COLO668 (cell line): Measurements from ENCODE around the gene IL1RAPL1.

ENCODE experiments used
- DNase-seq: peaks from one replicate; lab custom pipeline; 2025; ENCODE audit not compliant: unreplicated experiment; lab: John Stamatoyannopoulos, UW

The IL1RAPL1 gene

DNA sequence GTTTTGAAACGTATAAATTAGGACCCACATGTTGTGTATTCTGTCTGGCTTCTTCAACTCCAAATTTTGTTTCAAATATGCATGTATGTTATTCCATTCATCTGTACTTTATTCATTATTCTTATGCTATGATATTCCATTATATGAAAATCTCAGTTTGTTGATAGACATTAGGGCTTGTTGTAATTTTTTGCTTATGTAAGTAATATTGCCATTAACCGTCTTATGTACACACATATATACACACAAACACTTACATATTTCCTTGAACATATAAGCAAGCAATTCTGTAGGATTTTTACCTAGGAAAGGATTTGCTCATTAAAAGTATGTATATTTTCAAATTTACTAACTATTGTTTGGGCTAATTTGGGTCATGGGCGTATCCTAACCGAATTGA is 820.1 kb downstream of the IL1RAPL1 start:
- no peak for DNase-seq

DNA sequence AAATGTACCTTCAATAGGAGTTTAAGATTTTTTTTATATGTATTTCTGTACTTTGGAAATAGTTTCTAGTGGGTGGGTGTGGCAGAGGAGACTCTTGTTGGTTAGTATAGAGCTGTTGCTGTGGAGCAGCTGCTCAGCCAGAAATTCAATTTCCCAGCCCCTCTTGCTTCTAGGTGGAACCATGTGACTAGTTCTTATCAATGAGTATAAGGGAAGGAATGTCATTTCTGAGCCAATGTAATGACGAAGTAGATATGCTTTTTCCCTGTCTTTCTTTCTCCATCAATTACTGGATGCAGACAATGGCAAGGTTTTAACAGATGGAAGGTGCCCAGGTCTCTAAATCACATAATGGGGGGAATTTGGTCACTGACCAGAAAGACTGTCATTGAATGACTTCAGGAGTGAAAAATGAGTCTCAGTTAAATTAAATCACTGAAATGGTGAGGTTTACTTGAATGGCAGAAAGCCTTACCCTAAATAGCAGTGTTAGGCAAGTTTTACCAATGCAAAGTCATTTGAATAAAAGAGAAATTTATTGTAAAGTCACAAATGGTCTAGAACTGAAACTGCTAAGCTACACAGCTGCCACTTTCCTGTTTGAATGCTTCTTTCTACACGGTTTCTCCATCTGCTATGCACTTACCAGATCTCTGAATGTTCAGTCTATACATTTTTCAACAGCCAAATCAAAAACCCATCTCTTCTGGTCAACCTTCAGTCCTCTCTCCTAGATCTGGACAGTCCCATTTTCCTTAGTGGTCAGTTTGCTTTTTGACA is 832.7 kb downstream of the IL1RAPL1 start:
- DNase-seq: no peak

DNA sequence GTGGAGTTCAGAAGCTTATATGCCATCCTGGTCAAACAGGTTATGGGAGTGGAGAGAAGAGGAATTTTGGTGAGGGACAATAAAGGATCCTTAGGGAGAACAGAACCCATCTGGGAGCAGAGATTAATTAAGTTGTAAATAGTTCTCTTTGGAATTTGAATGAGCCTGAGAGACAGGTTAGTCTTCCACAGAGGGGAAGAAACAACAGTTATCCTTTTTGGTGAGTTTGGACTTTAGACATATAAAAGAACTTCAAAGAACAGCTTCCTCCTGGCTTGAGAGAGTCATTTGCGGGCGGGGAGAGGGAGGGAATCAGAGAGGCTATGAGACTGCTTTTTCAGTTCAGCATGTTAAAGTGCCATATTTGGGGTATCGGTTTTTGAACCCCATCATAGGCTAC is 834.8 kb downstream of the IL1RAPL1 start:
- no peak for DNase-seq

DNA sequence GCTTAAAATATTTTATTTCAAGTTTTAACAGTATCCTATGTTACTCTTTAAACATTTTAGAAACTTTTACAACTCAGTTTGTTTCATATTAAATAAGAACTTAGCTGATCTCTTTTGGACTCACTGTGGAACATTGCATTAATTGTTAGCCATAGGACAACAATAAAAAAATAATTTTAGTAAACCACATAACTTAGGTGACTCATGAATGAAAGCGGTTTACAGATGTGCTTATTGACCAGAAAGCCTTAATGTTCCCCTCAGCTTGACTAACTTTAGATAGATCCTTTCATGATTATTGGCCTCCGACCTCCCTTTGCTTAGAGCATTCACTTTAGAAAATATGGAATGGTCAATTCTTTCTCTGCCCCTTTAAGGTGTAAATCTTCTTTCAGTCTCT is 844.6 kb downstream of the IL1RAPL1 start:
- DNase-seq: no peak

DNA sequence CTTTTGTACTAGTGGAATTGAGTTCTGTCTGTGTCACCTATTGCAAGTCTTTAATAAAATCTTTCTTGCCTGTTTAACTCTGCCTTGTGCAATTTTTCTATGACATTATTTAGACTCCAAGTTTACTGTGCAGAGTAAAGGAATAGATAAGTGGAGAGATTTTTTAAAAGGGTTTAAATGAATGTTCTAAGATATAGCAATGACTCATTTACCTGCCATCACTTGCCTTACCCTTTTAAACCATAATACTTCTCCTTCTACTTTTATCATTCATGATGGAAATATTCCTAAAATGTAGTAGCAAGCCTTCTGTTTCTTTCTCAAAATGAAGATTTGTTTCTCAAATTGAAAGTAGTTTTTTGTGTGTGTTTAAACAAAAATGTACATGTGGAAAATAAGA is 845.3 kb downstream of the IL1RAPL1 start:
- DNase-seq: no peak

DNA sequence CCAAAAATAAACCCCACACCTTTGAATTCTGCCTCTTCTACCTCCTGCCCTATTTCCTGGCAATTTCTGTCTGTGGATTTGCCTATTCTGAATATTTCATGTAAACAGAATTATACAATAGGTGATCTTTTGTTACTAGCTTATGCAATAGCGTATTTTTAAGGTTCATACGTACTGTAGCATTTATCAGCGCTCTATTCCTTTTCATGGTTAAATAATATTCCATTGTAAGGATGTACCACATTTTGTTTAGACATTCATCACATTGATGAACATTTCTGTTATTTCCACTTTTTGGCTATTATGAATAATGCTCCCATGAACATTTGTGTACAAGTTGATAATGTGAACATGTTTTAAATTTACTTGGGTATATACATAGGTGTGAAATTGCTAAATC is 847.7 kb downstream of the IL1RAPL1 start:
- DNase-seq: no peak

DNA sequence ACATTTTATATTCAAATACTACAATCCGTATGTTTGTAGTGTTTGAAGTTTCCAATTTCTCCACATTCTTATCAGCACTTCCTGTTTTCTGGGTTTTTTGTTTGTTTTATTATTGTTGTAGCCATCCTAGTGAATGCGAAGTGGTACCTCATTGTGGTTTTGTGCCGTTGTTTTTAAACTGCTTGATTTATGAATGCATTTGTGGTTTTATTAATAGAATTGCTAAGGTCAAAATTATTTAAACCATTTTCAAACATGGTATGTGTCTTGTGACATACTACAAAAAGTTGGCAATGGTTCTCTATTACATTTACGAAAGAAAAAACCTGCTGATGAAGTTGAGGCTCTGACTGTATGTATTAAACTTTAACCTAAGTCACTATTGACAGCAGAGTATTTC is 848.1 kb downstream of the IL1RAPL1 start:
- no peak for DNase-seq

DNA sequence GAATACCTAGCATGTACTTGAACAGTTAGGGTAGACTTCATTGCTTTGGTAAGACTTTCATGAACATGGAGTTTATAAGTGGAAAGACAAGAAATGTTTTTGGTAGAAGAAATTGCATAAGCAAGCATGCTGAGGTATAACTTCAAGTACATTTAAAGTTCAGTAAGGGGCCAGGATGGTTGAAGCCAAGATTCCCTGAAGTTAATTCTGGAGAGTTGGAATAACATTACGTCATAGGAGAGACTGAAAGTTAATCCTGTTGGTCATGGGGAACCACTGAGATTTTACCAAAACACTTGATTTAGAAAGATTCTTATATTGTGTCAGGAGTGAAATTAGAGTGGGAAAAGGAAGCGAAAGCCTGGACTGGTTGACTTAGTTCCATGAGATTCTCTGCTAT is 860.6 kb downstream of the IL1RAPL1 start:
- DNase-seq: no peak

DNA sequence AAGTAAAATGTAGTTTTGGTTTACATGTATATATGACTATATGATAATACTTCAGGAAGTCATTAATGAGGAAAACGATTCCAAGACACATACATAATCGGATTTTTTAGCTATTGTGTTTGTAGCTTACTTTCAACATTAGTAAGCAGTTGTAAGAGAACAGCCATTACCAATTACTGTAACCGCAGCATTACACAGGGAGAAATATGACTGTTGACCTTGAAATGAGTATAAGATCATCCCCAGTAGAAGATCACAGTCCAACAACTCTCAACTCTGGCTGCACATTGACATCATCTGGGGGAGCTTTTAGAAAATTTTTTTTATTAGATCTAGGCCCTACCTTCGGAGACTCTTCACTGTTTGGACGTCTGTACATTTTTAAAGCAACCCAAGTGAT is 866.1 kb downstream of the IL1RAPL1 start:
- no peak for DNase-seq

DNA sequence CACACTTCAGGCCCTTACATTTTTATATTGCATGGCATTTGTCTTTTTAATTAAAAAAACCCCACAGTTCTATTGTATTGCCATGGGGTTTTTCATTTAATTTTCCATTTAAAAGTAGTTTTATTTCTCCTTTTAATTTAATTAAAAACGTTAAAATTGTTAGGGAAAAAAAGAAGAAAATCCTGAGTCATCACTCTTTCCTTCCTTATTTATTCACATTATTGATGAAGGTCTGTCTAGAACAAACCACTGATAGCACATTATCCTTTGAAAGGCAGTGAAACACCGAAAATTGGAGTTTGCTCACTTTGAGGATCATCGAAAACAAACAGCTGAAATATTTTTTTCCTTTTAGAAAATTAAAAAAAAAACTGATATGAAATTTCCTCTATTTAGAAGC is 868.5 kb downstream of the IL1RAPL1 start:
- no peak for DNase-seq

DNA sequence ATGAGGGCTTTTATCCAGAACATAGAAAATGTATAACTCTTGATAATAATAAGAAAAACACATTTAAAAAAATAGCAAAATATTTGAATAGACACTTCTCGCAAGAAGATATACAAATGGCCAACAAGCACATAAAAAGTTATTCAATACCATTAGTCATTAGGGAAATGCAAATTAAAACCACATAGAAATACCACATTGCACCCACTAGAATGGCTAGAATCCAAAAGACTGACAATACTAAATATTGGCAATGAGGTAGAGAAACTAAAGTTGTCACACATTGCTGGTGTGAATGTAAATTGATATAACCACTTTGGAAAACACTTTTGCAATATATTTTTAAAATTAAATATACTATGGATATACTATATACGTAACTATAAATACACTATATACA is 873.8 kb downstream of the IL1RAPL1 start:
- DNase-seq: no peak

DNA sequence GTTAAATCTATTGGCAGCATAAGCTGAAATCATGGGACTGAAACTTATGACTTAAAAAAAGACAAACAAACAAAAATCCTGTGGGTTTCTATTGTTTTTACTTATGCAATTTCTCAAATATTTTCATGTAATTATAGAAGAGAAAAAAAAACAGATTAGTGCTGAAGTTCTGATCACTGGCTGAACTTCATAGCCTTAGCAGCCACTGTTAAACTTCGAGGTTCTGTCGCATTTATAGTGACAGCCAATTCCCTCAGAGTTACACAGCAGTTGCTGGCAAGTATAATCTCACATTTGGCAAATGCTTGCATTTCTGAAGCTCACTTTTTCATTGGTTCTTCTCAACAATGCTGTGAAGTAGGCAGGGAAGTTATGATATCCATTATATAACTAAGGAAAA is 879.2 kb downstream of the IL1RAPL1 start:
- no peak for DNase-seq

DNA sequence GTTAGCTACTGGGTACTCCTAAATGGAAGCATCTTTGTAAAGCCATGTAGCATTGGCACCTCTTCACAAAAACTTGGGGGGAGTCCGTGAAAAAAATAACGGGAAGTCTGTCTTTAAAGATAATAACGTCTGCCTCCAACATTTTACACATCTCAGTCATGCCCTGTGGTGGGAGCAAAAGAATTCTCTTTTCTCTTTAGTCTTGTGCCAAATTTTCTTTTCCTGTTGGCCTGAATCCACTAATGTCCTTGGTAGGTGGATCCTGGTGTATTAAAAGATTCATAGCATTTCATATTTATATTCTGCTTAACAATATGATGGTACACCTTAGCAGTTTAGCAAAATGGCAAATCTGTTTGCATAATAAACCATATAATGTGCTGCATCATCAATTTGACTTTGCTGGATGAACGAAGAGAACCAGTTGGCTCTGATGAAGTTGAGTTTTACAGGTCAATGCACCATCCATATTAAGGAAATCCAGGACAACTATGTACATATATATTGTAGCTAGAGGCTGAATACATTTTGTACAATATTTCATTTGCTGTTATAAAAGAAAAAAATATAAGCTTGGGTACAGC is 881.8 kb downstream of the IL1RAPL1 start:
- no peak for DNase-seq

DNA sequence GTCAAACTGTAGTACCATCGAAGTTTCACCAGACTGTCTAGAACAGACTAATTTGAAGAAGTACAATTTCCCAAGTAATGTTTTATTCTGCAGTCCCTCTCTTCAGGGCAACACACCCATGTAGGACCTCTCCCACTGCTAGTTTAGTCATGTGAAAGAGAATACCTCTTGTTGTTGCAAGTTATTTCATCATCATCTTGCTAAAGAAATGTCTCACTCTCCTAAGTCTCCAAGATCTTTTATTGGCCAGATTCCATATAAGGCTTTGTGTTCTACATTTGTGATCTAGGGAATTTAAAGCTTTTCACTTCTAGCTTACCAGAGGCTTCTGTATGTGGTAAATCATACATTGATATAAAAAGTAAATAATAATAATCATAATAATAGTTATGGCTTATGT is 882.8 kb downstream of the IL1RAPL1 start:
- no peak for DNase-seq

DNA sequence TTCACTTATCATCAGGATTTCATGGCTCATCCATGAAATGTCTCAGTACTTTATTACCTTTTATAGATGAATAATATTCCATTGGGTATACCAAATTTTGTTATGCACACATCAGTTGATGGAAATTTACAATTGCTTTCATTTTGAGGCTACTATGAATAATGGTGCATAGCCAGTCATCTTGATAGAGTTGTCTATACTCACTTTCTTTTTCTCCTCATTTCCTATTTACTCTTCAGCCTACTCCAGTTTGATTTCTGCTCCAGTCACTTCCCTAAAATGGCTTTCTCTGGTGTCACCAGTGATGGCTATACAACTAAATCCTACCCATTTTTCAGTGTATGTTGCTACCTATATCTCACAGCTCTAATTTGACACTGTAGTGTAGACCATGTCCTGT is 884.6 kb downstream of the IL1RAPL1 start:
- no peak for DNase-seq

DNA sequence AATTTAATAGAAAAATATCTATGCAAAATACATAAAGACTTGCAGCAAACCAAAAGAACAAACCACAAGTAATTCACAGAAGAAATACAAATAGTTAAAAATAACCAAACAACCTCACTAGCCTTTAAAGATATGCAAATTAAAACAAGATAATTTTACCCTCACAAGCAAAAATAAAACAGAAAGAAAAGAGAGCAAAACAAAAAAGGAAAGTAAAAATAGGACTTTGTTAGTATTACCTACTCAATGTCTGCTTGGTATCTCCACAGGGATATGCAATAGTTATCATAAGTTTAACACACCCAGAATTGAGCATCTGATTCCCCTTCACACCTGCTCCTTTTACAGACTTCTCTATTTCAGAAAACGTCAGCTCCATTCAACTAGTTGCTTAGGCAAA is 890.6 kb downstream of the IL1RAPL1 start:
- DNase-seq: no peak

DNA sequence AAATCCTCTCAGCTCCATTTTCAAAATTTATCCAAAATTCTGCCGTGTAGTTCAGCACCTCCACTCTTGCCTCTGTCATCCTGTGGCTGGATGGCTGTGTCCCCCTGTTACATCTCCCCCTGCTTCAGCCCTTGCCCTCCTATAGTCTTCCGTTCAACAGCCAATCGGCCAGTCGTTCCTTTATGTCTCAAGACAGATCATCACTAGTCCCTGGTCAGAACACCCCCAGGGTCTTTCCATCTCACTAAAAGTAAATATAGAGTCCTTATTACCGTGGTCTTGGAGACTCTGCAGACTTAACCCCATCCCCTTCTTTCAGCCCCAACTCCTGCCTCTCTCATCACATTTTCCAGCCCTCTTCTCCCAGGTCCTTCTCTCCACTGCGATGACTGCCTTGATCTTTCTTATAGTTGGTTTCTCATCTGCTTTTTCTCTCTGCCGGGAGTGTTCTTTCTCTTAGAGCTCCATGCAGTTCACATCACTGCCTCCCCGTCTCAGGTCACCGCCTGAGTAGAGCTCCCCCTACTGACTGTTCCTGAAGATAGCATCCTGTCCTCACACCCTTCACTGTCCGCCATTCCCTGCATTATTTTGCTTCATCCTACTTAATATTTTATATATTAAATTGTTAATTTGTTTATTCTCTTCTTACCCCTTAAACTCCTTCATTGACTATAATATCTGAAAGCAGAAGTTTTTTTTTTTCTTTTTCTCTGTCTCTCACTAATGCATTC is 891.3 kb downstream of the IL1RAPL1 start:
- DNase-seq: no peak

DNA sequence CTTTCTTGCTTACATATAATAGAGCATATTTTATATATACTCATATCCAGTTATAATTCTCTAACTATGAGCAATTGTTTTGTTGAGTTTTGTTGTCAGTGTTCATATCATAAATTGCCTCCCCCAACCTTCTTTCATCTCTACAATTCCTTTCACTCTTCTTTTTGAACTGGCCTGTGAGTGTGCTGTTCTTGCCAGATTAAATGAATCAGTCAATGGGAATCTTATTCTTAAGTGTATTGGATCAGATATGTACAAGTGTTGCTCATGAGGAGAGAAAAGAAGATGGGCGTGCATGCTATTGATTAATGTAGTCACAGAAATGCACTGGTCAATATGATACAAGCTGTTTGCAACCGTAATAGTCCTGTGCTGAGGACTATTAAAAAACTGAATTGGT is 900.0 kb downstream of the IL1RAPL1 start:
- no peak for DNase-seq

DNA sequence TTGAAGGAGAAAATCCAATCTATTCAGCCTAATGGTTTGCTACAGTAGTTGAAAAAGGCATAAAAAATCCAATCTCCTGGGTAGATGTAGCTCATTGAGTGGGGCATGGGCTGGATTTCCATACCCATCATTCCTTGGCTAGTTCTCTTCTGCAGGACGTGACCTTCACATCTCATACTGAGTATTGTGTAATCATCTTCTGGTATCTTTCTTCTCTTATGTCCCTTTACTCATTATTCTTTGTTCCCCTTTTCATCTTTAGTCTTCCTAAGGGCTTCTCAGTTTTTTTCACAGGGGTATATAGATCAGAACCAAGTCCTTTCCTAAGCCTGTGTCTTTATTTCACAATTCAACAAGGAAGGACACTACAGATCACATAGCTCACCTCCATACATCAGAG is 900.5 kb downstream of the IL1RAPL1 start:
- no peak for DNase-seq

DNA sequence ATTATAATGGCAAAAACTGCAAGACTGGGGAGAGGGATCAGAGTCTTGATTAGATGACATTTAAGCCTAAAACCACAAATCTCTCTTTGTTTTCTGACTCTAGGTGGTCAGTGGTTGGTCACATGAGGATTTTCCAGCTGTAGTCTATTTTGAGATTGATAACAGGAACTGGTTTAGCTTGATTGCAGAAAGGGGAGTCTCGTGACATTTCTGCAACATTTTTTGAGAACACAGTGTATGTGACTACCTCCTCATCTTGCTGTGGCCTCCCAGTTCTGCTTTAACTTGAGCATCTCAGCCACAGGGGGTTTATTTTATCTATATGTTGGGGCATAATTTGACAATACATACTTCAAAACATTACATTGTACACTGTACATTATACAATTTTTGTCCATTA is 901.7 kb downstream of the IL1RAPL1 start:
- DNase-seq: no peak

DNA sequence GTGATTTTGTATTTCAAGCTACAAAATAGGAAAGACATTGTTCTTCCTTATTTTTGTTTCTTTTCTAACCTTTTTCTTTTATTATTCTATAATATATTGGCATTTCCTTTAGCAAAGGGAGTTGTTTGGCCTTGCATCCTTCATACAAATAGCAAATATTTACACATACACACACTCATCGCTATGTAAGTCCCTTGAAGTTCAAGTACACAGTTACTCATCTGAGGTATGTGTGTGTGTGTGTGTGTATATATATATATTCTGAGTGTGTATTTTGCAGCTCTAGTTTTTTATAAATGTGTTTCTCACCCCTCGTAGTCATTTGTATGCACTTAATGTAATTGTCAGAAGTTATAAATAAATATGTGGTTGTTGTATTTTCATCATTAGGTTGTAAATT is 903.4 kb downstream of the IL1RAPL1 start:
- no peak for DNase-seq

DNA sequence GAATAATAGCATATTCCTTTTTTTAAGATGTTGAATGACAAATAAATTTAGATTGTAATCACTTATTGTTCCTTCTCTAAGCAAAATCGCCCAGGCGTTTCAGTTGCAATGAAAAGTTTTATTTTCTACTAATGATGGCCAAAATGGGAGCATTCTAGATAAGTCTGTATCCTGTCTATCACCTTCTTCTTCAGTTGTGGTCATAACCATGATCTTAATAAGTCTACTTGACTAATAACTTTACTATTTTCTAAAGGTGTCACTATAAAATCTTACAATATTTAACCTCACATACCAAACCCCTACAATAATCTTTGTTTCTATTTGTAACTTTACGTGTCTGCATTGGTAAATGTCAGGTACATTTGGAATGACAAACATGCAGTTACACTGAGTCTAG is 904.4 kb downstream of the IL1RAPL1 start:
- DNase-seq: no peak
